GM12875 (cell line): ENCODE results near the gene ATOH7.
"Not testable (repeated sequence)": the region's sequence is repeated elsewhere in the genome, so short reads cannot be mapped to it uniquely, and the experiment has no call there.

Source experiments
- H3K4me3 ChIP-seq: one replicate; pipeline ENCODE4 v1.5.1; 2011; ENCODE audit warnings: low read depth, low read length, control low read depth
- TF ChIP-seq, protein P1 (sequence below): IDR thresholded peaks from 2 replicates; pipeline ENCODE4 v1.5.1; 2011; ENCODE audit warnings: low read depth, mild to moderate bottlenecking, control low read depth, inconsistent platforms, low read length, moderate library complexity, borderline replicate concordance; ENCODE audit not compliant: insufficient read depth

Gene ATOH7

DNA sequence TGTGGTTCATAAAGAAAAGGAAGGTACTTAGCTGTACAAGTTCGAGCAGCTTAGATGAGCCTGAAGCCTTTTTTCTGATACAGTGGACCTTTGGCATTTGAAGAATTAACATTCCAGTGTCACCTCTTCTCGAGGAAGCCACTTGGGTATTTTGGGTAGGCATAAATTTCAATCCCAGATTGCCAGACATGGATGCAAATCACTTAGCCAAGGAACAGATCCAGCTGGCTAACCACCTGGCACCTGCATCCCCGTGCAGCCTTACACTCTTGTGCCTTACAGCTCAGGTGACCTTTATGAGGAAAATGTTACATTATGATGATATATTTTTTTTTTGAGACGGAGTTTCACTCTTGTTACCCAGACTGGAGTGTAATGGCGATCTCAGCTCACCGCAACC, 16.0 kb upstream of the ATOH7 start:
- TF ChIP-seq, protein P1, sequence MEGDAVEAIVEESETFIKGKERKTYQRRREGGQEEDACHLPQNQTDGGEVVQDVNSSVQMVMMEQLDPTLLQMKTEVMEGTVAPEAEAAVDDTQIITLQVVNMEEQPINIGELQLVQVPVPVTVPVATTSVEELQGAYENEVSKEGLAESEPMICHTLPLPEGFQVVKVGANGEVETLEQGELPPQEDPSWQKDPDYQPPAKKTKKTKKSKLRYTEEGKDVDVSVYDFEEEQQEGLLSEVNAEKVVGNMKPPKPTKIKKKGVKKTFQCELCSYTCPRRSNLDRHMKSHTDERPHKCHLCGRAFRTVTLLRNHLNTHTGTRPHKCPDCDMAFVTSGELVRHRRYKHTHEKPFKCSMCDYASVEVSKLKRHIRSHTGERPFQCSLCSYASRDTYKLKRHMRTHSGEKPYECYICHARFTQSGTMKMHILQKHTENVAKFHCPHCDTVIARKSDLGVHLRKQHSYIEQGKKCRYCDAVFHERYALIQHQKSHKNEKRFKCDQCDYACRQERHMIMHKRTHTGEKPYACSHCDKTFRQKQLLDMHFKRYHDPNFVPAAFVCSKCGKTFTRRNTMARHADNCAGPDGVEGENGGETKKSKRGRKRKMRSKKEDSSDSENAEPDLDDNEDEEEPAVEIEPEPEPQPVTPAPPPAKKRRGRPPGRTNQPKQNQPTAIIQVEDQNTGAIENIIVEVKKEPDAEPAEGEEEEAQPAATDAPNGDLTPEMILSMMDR: no peak
- no peak overlapping the region for H3K4me3 ChIP-seq

- not testable (repeated sequence) for H3K4me3 ChIP-seq
Observed at GRCh38 chr10:68246397-68246796, 14.5 kb upstream of the ATOH7 start.

- TF ChIP-seq, protein P1: no peak
- H3K4me3 ChIP-seq: no peak overlapping the region
Observed at GRCh38 chr10:68242051-68242450, 10.1 kb upstream of the ATOH7 start.

GRCh38 chr10:68239596-68240150, 7.8 kb upstream of the ATOH7 start:
- TF ChIP-seq, protein P1: no peak

DNA sequence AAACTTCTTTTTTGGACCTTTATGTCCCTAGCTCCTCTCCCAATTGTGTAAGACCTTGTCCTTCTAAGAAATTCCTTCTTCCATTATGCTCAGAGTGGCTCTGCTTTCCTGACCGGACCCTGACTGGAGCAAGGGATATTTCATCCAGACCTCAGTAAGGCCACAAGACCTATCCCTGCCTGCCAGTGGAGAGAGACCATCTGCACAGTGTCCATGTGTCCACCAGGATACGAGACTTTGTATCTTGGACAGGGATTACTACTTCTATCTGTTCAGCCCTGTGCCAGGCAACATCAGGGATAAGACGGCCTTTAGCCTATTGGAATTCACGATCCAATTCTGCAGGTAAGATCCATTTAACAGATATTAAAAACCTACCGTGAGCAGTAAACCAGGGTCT, 7.2 kb upstream of the ATOH7 start:
- TF ChIP-seq, protein P1: no peak
- no peak overlapping the region for H3K4me3 ChIP-seq

More at GRCh38 chr10:68239596-68240150, 7.8 kb upstream of the ATOH7 start:
- no peak overlapping the region for H3K4me3 ChIP-seq

GRCh38 chr10:68238371-68238770, 6.5 kb upstream of the ATOH7 start:
- TF ChIP-seq, protein P1: no peak
- H3K4me3 ChIP-seq: no peak overlapping the region

GRCh38 chr10:68237173-68237572, 5.3 kb upstream of the ATOH7 start:
- TF ChIP-seq, protein P1: no peak
- no peak overlapping the region for H3K4me3 ChIP-seq

- H3K4me3 ChIP-seq: no peak overlapping the region
- TF ChIP-seq, protein P1: no peak
Observed at GRCh38 chr10:68235581-68235980, 3.7 kb upstream of the ATOH7 start.
